ENCODE measurements around the gene FLT1.
A peak's percentile ranks its signal among the peaks of the same experiment; 100 is the strongest.

FLT1 gene

DNA sequence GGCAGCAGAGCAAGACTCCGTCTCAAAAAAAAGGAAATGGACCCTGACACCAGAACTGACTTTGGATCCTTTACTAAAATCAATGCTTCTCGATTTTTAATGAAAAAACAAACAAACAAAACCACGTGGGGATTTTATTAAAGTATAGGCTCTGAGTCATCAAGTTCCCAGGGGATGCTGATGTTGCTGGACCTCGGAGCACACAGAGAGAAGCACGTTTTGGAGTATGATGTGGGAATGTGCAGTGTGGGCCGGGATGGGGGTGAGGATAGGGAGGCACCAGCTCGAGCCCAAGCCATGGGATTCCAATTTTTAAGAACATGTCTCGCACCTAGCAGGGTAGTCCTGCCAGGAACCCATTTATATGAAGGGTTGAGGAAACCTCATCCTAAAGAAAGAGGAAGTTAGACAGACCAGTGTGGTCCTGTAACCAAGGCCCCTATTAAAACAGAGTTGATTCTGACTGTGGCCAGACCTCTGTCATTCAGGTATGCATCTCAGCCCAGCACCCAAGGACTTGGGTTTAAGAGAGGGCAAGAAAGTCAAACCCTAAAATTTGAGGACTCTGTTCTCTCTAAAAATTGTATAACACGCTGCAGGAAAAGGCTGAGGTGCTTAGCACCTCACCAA, 6.4 kb downstream of the FLT1 start:
- DNase-seq = no peak

DNA sequence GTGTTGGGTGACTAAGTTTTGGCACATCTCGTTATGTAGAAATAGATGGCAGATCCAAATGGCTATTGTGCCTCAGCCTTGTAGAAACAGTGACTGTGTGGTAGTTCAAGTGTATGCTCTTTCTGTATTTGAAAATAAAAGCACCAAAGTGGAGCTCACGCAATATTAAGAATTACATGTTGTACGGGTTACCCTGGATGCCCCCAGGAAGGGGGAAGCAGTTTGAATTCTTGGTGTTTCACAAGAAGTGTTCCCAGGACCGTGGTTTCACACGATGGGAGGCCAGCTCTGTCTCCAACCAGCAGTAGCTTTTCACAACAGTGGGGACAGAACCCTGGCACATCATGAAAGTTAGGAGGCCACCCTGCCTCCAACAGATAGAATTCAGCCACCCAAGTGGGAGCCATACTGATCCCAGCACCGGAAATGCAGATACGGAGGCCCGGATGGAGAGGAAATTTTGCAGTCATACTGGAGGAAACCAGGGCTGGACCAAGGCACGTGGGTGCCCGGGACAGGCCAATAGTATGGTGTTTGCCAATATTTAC, 8.9 kb downstream of the FLT1 start:
- peak in 3 of 4 experiments; percentile 33 to 49 (median 33) for DNase-seq

DNA sequence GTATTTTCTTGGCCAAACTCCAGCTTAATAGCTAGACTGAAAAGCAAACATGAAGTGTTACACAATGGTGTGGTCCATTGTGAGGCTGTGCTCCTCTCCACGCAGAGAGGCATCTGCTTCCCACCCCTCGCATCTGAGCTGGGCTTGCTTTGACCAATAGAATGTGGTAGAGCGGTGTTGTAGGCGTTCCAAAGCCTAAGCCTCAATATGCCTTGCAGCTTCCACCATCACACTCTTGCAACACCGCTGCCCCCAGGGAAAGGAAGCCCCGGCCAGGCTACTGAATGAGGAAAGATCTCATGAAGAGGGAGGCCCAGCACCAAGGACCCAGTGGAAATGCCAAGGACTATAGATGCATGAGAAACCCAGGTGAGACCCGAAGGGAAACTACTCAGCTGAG, 9.4 kb downstream of the FLT1 start:
- peak in 1 of 4 experiments; percentile 9 for DNase-seq

DNA sequence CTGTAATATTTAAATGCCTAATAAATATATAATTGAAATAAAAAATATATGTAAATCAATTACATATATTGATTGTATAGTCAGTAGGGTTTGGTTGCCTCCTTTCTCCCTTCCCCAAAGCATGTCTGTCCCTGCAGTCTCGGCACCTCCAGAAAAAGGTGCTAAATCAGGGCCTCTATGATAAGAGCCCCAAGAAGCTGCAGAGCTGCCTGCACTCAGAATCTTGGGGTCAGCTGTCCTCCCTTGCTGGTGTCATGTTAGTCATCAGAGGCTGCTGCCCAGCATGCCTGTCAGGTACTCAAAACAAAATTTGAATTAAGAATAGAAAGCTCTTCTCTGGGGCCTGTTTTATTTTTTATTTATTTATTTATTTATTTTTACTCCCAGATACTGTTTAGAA, 9.8 kb downstream of the FLT1 start:
- no peak for DNase-seq

DNA sequence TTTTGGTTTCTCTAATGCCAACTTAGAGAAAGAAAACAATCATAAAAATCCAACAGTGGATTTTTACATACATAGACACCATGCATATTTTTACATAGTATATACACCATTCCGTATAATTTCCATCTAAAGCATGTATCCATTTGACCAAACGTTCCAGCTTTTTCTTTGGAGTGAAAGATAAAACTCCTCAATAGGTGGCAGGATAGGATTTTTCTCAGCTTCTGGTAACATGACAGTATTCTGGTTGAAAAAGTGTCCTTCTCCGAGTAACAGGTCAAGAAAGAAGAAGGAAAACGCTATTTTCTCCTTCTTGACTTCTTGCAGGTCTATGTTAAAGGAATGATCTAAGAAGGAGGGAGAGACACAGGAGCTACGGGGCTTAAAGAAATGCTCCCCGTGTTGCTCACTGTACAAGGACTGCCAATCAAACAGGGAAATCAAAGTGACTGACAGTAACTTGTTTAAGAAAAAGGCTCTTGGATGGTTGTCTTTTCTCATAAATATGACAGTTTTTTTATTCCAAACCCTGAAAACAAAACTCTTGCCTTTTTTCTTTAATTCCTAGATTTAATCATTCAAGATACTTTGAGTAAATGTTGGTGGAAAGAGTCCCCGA, 11.5 kb downstream of the FLT1 start:
- DNase-seq = no peak

DNA sequence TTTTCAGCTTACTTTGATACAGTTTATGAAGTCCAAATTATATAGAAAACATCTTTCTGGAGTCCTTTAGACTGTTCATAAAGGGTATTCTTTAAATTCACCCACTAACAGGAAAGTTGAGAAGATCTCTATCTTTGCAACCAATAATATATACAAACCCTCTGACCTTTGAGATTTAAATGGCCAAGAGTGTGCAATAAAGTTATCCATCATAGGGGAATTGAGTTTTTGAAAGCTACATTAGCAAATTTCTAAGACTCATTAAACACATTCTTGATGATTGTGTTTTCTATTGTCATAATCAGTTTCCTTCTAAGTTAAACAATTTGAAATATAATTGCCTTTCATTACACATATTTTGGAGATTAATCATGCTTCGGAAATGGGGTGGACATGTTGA, 15.9 kb downstream of the FLT1 start:
- DNase-seq = no peak

DNA sequence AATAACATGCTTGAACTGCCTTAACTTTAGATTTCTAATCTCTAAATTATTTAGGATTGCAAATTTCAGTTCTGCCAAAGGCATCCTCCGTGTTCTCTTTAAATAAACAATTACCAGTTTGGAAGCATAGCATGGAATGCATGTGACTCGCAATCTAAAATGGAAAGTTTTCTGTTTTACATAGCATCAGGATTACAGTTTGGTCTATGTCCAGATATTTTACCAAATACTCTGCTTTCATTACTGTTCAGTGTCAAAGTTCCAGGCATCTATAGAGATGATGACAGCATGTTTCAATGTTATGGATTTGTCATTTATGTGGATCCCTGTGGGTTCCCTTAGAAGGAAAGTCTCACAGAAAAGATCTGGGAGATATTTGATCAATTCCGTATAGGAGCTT, 16.8 kb downstream of the FLT1 start:
- DNase-seq = no peak

DNA sequence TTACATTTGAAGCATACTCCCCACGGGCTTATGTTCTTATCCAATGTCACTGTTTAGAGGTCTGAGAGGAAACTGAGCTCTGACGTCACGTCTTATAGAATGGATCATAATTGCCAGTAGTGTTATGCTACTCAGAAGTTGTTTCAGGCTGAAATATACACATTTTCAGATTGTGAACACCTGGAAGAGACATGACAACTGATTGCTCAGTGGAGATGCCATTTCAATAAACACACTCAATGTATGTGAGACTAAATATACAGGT, 17.3 kb downstream of the FLT1 start:
- no peak for DNase-seq

DNA sequence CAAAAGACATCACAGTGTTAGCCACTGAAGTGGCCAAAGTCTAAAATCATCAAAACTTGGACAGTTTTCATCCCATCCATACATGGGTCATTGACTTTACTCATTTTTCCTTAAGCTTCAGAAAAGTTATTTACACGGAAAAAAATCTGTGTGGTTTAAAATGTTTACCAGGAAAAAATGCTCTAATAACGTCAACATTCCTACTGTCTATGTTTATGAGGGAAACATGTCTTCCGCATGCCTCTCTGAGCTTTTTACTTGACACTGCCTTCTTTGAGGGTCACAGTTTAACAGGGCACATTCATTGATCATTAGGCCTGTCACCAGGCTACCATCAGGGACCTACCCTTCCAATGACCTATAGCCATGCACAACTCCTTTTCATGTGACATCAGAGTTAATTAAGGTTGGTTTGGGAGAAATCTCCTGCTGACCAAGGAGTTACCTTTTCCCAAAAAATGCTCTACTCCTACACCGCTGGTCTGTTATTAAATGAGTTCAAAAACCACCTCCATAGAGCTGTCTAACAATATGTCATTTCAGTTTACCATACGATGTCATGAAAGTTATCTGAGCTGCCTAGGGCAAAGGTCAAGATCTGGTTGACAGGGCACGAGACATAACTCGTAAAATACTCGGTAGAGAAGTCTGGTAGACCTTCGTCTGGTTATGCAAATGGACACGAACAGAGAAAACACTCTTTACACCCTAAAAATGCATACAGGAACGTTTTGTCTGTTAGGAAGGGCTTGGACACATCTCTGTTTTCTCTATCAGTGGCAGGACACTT, 17.8 kb downstream of the FLT1 start:
- DNase-seq = no peak

DNA sequence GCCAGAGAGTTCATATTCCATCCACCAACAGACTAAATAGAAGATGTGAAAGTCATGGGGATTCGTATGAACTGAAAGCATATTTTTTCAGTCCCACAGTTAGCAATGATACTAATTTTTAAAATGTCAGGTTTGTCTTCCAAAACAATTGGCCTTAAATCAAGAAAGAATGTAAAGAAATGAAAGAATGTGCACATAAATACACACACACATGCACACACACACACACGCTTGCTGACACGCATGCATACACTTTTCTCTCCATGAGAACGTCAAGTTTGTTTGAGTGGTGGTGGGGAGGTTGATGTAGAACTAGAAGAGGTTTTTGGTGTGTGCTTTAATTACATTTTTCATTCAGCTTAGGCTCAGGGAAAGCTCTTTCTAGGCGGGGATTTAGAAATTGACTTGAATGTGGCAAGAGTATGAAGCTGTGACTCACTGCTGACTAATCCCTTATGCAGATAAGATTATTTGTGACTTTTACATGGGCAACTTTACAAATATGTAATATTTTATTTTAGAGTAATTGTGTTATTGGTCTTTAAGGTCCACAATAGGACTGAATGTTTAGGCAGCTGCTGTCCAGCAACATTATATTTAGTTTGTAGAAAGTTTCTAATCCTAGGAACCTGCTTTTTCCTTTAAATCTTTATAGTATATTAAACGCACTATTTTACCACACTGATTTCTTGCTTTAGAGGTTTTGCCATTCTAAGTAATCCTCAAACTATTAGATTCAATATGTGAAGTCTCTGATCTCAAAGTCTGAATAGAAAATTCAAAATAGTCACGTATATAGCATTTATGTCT, 18.8 kb downstream of the FLT1 start:
- peak; percentile 33 to 76 (median 55) for DNase-seq

DNA sequence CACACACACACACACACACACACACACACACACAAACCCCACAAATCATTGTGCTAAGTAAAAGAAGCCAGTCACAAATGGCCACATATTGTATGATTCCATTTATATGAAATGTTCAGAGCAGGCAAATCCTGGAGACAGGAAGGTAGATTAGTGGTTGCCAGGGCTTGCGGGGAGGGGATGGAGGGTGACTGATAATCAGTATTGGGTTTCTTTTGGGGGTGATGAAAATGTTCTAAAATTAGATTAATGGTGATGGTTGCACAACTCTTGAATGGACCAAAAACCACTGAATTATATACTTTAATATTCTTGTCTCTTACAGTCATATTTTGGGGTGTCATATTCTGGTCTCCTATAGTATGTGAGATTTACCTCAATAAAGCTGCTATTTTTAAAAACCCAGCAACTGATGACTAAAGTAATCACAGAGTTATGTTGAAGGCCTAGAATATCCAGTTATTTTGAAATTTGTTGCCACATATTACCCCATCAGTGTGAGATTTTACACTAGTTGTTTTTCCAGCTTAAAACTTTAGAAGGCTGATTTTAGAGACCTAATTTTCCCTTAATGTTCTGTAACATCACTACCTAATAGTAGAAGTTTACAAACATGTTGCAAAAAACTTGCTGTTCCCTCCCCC, 20.3 kb downstream of the FLT1 start:
- no peak for DNase-seq

DNA sequence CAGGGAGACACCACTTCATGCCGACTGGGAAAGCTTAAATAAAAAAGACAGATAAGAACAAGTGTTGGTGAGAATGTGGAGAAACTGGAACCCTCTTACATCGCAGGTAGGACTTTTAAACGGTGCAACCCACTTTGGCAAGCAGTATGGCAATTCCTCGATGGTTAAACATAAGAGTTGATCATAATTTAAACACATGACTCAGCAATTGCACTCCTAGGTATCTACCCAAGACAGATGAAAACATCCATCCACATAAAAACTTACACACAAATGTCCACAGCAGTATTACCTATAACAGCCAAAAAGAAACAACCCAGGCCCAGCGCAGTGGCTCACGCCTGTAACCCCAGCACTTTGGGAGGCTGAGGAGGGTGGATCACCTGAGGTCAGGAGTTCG, 21.9 kb downstream of the FLT1 start:
- DNase-seq = no peak

DNA sequence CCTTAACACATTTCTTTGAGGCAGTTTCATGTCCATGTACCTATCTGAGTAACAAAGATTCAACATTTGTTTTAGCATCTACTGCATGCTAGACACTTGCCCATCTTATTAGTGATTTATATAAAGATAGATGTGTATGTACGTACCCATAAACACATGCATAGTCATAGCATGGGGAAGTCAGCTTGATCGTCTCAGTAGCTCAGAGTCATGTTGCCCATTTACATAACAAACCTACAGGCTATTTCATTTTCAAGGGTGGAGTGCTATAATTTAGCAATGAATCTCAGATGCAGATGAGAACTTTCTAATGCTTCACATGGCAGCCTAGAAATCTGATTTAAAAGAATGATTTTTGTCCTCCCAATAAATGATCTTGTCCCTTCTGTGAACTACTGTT, 23.5 kb downstream of the FLT1 start:
- DNase-seq = peak; percentile 27 to 58 (median 44)

DNA sequence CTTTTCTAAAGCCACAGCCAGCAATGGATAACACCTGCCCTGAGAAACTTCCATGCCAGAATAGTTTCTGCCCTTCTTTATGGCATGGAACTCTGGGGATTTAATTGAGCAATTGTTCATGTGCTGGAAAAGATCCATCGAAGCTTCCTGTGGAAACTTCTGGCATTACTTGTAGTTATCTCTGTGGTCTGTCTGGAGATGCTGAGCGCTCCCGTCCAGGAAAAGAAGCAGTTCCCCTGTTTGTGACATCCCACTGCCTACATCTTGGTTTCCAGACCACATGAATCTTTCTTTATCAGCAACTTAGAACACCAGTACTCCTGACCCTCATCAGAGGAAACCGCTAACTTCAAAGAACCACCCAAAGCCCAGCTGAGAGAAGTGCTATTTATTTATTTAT, 24.6 kb downstream of the FLT1 start:
- DNase-seq = peak; percentile 7 to 40 (median 24)

DNA sequence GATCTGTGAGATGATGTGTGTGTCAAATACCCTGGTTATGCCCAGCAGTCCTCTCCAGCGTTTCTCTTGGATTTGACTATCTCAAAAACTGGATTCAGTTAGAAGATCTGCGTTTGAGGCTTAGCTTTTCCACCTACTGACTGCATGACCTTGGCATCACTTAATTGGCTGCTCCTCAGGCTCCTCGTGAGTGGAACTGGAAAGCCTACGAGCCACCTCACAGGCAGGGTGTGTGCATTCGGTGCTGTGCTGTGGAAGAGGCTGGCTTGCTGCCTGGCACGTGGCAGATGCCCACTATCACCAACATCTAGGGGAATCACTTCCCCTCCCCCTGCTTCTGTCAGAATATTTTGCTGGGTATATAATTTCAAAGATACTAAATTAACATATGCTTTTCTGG, 25.6 kb downstream of the FLT1 start:
- DNase-seq = no peak

DNA sequence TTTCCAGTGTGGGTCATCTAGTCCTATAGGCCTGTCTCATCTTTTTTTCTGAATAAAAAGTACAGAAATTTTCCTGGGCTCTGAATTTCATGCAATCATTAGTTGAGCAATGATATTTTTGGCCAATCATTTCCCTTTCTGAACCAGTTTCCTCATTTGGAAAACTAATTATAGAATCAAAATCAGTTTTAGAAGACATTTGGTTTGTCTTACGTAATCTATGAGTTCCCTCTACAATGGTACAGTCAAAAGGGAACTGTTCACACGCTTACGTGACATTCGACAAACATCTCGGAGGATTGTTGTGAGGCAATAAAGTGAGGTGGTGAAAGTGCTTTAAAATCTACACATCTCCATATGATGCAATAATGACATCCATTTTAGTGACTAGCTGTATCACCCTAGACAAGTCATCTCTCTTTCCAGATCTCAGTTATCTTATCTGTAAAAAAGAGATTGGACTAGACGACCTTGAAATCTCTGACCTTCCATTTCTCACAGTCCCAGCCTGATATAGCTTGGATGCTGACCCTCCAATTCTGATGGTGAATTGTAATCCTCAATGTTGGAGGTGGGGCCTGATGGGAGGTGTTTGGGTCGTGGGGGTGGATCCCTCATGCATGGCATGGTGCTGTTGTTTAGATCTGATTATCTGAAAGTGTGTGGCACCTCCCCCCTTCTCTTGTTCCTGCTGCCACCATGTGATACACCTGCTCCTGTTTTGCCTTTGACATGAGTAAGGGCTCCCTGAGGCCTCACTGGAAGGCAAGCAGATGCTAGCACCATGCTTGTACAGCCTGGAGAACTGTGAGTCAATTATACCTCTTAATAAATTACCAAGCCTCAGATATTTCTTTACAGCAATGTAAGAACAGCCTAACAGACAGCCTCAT, 26.7 kb downstream of the FLT1 start:
- DNase-seq = peak; percentile 80 to 99 (median 94)

DNA sequence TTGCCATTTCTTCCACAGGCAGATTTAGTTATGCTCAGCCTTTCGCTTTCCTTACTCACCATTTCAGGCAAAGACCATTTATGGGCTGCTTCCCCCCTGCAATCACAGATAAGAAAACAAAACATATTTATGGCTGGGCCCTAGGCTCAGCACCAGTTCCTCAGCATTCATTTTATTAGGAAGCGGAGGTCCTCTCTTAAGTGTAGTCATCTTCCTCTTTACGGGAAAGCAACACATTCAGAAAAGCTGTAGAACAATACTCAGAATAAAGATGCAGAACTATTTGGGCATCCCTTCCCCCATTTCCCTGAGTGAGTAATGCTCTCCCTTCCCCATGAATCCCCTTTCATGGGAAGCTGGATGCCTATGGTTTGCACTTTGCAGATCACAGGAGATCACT, 27.9 kb downstream of the FLT1 start:
- DNase-seq = peak; percentile 22 to 67 (median 45)

DNA sequence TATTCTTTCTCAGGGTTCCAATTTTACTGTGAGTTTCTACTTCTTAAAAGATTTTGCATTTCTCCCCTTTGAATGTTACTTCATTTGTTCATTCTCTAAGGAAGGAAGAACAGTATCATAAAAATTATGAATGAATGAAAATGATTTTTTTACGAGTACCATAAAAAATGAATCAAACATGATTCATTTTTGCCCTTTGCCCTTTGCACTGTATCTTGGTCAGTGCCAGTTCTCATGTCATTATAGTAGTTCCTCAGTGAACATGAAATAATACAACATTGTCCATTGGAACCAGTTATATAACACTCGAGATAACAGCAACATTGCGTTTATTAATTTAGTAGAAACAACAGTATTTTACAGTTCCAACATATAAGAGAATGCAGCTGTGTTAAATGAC, 28.8 kb downstream of the FLT1 start:
- no peak for DNase-seq

DNA sequence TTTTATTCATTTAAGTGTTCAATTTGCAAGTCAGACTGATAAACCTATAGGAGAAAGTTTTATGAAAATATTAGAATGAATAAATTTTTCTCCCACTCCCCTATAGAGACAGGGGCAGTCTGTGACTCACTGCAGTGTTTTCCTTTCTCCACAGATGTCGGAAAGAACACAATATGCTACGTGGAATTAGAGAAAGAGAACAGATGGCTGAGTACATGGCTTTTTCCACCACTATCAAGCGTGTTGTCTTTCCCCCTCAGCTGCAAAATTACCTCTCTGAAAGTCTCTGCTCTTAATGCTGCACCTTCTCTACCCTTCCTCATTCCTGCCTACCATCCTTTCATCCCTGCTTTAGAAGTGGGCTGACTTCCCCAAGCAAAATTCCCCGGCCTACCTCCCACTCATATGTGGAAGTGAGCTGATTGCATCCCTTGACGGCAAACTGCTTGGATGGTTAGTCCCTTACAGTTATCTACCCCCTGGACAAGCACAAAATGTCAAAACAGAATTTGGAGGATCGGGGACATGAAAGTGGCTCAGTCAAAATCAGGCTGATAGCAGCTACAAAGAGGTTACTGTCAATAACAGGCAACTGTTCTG, 30.0 kb downstream of the FLT1 start:
- DNase-seq = peak in 3 of 4 experiments; percentile 27 to 35 (median 34)

DNA sequence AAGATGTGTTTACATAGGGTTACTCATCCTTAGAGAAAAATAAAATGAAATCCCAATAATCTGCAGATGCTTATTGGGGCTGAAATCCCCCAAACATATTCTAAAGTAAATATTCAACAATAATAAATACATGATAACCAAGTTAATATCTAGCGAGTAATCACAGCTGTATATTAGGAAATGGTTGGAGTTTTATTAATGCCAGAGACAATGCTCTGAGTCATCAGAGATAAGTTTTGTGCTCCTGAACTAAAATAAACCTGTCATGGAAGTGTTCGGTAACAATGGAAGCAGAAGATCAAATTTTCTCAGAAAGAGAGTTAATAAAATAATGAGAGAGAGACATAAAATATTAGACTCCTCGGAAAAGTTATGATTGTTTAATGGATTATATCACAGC, 31.4 kb downstream of the FLT1 start:
- no peak for DNase-seq

DNA sequence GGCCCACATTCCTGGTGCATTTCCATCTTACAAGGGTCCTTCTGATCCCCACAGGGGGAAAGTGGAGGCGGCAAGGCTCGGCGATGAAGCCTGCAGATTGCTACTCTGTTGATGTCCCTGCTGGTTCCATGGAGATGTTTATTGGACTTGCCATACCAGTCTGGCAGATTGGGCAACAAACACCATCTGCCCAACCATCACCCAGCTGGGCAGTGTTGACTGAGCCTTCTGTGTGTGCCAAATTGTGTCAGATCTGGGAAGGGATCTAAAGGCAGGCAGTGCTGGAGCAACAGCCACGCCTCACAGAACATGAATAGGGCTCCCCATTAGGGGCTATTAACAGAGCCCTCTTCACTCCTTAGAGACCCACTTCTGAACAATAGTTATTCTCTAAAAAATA, 35.0 kb downstream of the FLT1 start:
- DNase-seq = no peak

Data from suppressor macrophage (primary cell).